Bronchial epithelial cell (primary cell): ENCODE measurements around the gene HSPA1L. TPM values are rescaled to one million over a fixed set of nuclear protein-coding genes. Genes with fewer than 3 reads are reported as not detected.
"Not testable (repeated sequence)": the region's sequence is repeated elsewhere in the genome, so short reads cannot be mapped to it uniquely, and the experiment has no call there.

ENCODE experiments used
- DNase-seq: peaks from one replicate; pipeline ENCODE4 v3.0.0-alpha.2; 2010; ENCODE audit warnings: low read depth
- FAIRE-seq: peaks from 2 replicates; lab custom pipeline; 2011; peaks lifted over from hg19 to GRCh38; lab: Jason Lieb, UNC
- H3K27me3 ChIP-seq: 2 replicates; pipeline ENCODE4 v1.5.1; 2011; ENCODE audit warnings: low read length; ENCODE audit not compliant: control insufficient read depth, insufficient read depth
- H3K36me3 ChIP-seq: 2 replicates; pipeline ENCODE4 v1.5.1; 2011; ENCODE audit warnings: low read length; ENCODE audit not compliant: control insufficient read depth, insufficient read depth
- H3K4me3 ChIP-seq: 2 replicates; pipeline ENCODE4 v1.5.1; 2011; ENCODE audit warnings: mild to moderate bottlenecking, low read depth, low read length, control low read depth
- total RNA-seq: library from RNA; depleted of rRNA; stranded (reverse); fragments of >200 nt; gene quantifications from 2 replicates; pipeline ENCODE4 v1.2.1, GENCODE V29; 2014
- TF ChIP-seq, protein P1 (sequence below): IDR thresholded peaks from 2 replicates; pipeline ENCODE4 v1.5.1; 2011; ENCODE audit warnings: mild to moderate bottlenecking, moderate library complexity, low read length, control low read depth, inconsistent platforms; ENCODE audit not compliant: insufficient read depth, severe bottlenecking

The HSPA1L gene
- total RNA-seq, 1 donor from 2014 or later: 0.53 TPM

DNA sequence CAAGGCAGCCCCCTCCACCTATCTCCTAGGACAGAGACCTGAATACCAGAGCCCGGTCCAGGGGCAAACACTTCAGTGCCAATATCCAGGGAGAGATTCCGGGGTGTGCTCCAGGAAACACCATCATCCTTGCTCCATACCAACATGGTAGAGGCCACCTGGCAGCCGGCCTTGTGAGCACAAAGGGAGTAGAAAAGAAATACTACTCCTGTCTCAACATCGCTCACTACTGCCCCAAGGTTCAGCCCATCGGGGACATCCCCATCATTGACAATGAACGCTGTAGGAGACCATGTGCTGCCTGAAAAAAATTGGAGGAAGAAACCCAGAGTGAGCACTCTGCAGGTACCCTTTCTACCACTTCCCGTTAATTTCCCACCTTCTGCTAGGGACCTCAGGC lies 46.1 kb upstream of the HSPA1L start:
- Histone ChIP-seq H3K27me3 (no peaks in the 10 kb centered on the region), H3K36me3 (peaks cover 13% of the 10 kb centered on the region), H3K4me3 (no peak overlapping the region)
- no peak for FAIRE-seq
- DNase-seq: no peak
- TF ChIP-seq, protein P1, sequence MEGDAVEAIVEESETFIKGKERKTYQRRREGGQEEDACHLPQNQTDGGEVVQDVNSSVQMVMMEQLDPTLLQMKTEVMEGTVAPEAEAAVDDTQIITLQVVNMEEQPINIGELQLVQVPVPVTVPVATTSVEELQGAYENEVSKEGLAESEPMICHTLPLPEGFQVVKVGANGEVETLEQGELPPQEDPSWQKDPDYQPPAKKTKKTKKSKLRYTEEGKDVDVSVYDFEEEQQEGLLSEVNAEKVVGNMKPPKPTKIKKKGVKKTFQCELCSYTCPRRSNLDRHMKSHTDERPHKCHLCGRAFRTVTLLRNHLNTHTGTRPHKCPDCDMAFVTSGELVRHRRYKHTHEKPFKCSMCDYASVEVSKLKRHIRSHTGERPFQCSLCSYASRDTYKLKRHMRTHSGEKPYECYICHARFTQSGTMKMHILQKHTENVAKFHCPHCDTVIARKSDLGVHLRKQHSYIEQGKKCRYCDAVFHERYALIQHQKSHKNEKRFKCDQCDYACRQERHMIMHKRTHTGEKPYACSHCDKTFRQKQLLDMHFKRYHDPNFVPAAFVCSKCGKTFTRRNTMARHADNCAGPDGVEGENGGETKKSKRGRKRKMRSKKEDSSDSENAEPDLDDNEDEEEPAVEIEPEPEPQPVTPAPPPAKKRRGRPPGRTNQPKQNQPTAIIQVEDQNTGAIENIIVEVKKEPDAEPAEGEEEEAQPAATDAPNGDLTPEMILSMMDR: no peak

DNA sequence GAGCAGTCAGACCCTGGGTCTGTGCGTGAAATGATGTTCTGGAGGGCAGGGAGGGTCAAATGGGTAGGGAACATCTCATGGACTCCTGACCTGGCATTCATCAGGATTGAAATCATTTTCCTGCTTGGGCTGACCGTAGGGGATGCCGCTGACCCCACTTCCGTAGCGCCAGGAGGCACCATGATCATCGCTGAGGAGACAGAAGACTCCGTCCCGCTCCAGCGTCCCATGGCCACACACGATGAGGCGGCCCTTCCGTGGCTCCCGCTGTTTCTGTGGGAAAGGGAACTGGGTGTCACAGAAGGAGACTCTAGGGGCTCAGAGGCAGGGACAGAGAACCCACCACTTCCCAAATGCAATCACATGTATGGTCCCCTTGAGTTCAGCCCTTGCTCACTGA lies 45.3 kb upstream of the HSPA1L start:
- TF ChIP-seq, protein P1: no peak
- Histone ChIP-seq H3K4me3 (no peak overlapping the region), H3K27me3 (no peaks in the 10 kb centered on the region), H3K36me3 (peaks cover 13% of the 10 kb centered on the region)
- no peak for DNase-seq
- no peak for FAIRE-seq

DNA sequence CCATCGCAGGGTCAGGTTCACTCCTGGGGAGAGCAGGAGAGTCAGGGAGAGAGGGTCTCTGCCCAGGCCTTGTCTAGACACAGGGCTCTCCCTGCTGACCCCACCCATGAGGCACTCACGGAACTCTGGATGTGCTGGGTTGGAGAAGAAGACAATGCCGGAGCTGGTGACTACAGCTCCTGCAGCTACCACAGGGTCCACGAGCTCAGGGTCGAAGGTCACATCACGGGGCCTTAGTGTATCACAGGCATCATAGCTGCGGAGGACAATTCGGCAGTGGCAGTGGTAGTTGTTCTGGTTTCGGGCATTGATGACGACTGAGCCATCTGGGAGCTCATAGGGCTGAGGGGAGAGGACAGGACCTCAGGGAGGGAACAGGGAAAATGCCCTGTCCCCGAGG lies 44.8 kb upstream of the HSPA1L start:
- Histone ChIP-seq H3K27me3 (no peaks in the 10 kb centered on the region), H3K4me3 (no peak overlapping the region), H3K36me3 (peaks cover 13% of the 10 kb centered on the region)
- FAIRE-seq: no peak
- DNase-seq: no peak
- TF ChIP-seq, protein P1: no peak

DNA sequence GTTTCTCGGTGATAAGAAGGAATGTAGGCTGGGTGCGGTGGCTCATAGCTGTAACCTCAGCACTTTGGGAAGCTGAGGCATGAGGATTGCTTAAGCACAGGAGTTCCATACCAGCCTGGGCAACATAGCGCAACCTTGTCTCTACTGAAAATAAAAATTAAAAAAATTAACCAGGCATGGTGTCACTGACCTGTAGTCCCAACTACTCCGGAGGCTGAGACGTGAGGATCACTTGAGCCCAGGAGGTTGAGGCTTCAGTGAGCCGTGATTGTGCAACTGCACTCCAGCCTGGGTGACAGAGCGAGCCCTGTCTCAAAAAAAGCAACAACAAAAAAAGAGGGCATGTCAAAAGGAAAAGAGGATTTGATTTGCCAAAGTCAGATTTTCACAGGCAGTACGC lies 43.6 kb upstream of the HSPA1L start:
- FAIRE-seq: no peak
- Histone ChIP-seq H3K36me3 (peaks cover 13% of the 10 kb centered on the region), H3K4me3 (no peak overlapping the region), H3K27me3 (no peaks in the 10 kb centered on the region)
- TF ChIP-seq, protein P1: no peak
- no peak for DNase-seq

DNA sequence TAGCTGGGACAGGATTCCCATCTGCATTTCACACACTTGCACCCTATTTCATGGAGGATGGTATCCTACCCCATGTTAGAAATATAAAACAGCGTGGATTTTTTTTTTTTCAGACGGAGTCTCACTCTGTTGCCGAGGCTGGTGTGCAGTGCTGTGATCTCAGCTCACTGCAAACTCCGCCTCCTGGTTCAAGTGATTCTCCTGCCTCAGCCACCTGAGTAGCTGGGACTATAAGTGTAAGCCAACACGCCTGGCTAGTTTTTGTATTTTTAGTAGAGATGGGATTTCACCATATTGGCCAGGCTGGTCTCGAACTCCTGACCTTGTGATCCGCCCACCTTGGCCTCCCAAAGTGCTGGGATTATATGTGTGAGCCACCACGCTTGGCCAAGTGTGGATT lies 42.7 kb upstream of the HSPA1L start:
- not testable (repeated sequence) for H3K27me3 ChIP-seq, FAIRE-seq, H3K4me3 ChIP-seq, DNase-seq
- peaks cover 13% of the 10 kb centered on the region for H3K36me3 ChIP-seq

DNA sequence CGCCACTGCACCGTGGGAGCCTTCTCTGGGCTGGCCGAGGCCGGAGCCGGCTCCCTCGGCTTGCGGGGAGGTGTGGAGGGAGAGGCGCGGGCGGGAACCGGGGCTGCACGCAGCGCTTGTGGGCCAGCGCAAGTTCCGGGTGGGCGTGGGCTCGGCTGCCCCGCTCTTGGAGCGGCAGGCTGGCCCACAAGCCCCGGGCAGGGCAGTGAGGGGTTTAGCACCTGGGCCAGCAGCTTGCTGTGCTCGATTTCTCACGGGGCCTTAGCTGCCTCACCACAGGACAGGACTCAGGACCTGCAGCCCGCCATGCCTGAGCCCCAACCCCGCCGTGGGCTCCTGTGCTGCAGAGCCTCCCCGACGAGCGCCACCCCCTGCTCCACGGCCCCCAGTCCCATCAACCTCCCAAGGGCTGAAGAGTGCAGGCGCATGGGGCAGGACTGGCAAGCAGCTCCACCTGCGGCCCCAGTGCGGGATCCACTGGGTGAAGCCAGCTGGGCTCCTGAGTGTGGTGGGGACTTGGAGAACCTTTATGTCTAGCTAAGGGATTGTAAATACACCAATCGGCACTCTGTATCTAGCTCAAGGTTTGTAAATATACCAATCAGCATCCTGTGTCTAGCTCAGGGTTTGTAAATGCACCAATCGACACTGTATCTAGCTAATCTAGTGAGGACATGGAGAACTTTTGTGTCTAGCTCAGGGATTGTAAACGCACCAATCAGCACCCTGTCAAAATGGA lies 37.1 kb upstream of the HSPA1L start:
- not testable (repeated sequence) for DNase-seq, FAIRE-seq, H3K4me3 ChIP-seq, H3K36me3 ChIP-seq, H3K27me3 ChIP-seq

DNA sequence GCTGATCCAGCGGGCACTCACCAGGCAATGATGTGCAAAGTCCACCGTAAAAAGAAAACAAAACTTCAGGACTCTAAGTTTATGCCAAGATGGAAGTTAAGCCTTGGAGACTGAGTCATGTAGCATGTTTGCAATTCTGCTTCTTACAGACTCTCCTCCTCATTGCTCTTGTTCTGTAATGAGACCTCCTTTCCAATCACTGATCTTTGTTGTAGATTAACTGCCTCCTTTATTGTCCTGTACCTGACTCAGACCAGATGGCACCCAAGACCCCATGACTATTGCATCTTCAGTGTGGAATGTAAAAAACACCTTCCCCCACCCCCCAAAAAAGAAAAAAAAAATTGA lies 36.4 kb upstream of the HSPA1L start:
- FAIRE-seq: no peak
- Histone ChIP-seq H3K36me3 (no peaks in the 10 kb centered on the region), H3K27me3 (no peaks in the 10 kb centered on the region), H3K4me3 (no peak overlapping the region)
- TF ChIP-seq, protein P1: no peak
- no peak for DNase-seq
